Muscle layer of duodenum (tissue), 2 donors: Measurements from ENCODE around the gene TBC1D16.

Source experiments
- H3K27ac ChIP-seq: one replicate; pipeline ENCODE4 v1.7.0; 2013; ENCODE audit warnings: mild to moderate bottlenecking, low read length
- H3K27me3 ChIP-seq: one replicate; pipeline ENCODE4 v1.7.0; 2013; ENCODE audit warnings: low read depth, mild to moderate bottlenecking, control low read depth, low read length
- H3K36me3 ChIP-seq, 2 donors: one replicate each; pipeline ENCODE4 v1.7.0; 2013; ENCODE audit warnings: low read length in 2 of 2, control low read depth in 1 of 2, mild to moderate bottlenecking in 1 of 2; ENCODE audit not compliant: insufficient read depth in 2 of 2, control insufficient read depth in 1 of 2
- H3K4me1 ChIP-seq, 2 donors: one replicate each; pipeline ENCODE4 v1.7.0; 2013; ENCODE audit warnings: low read length in 2 of 2, mild to moderate bottlenecking in 2 of 2, control low read depth in 1 of 2, moderate library complexity in 1 of 2; ENCODE audit not compliant: insufficient read depth in 2 of 2, control insufficient read depth in 1 of 2
- H3K4me3 ChIP-seq, 2 donors: one replicate each; pipeline ENCODE4 v1.7.0; 2013; ENCODE audit warnings: low read length in 2 of 2, low read depth in 1 of 2, mild to moderate bottlenecking in 1 of 2
- H3K9me3 ChIP-seq, 2 donors: one replicate each; pipeline ENCODE4 v1.7.0; 2013; ENCODE audit warnings: low read length in 2 of 2, control low read depth in 1 of 2, mild to moderate bottlenecking in 1 of 2; ENCODE audit not compliant: control insufficient read depth in 1 of 2
- donor health status: healthy.

The TBC1D16 gene, protein sequence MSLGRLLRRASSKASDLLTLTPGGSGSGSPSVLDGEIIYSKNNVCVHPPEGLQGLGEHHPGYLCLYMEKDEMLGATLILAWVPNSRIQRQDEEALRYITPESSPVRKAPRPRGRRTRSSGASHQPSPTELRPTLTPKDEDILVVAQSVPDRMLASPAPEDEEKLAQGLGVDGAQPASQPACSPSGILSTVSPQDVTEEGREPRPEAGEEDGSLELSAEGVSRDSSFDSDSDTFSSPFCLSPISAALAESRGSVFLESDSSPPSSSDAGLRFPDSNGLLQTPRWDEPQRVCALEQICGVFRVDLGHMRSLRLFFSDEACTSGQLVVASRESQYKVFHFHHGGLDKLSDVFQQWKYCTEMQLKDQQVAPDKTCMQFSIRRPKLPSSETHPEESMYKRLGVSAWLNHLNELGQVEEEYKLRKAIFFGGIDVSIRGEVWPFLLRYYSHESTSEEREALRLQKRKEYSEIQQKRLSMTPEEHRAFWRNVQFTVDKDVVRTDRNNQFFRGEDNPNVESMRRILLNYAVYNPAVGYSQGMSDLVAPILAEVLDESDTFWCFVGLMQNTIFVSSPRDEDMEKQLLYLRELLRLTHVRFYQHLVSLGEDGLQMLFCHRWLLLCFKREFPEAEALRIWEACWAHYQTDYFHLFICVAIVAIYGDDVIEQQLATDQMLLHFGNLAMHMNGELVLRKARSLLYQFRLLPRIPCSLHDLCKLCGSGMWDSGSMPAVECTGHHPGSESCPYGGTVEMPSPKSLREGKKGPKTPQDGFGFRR

DNA sequence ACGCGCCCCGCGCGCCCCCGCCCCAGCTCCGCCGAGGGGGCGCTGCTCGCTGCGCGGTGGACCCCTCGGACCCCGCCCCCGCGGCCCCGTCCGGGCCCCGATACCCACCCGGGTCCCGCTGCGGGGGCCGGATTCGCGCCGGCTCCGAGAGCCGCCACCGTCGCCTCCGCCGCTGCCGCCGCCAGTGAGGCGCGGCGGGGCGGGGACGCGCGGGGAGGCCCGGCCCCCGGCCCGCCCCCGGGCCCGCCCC is at the start of gene TBC1D16:
Gene TBC1D16 (minus strand): TSS at position 186 of the 250 bp plus-strand sequence. CDS start 22,325 bp downstream, outside the sequence.
- Histone ChIP-seq H3K27me3 (no peaks in the 10 kb centered on the region), H3K9me3 (no peaks in the 10 kb centered on the region), H3K4me3 (peak within 1 kb of the TSS; percentile 69 to 91), H3K36me3 (peaks cover 0 to 10% of the 10 kb centered on the region in 2 donors), H3K27ac (peak within 1 kb of the TSS; percentile 51), H3K4me1 (peaks cover 0 to 3% of the 10 kb centered on the region in 2 donors)

DNA sequence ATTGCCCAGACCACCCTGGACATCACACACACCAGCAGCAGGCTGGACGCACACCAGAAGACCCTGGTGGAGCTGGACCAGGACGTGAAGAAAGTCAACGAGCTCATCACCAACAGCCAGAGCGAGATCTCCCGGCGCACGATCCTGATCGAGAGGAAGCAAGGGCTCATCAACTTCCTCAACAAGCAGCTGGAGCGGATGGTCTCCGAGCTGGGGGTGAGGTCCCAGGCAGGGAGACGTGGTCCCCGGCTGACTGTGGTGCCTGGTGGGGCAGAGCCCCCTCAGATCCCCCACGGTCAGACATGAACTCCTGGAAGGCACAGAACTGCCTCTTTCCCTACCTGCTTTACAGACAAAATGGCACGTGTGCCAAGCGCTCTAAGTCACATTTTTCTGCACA is 49.1 kb upstream of the TBC1D16 start:
- no peak overlapping the region for H3K4me3 ChIP-seq
- no peaks in the 10 kb centered on the region for H3K9me3 ChIP-seq
- no peak overlapping the region for H3K27ac ChIP-seq
- peaks cover 0 to 4% of the 10 kb centered on the region in 2 donors for H3K4me1 ChIP-seq
- H3K36me3 ChIP-seq = peaks cover 0 to 11% of the 10 kb centered on the region in 2 donors
- no peaks in the 10 kb centered on the region for H3K27me3 ChIP-seq

DNA sequence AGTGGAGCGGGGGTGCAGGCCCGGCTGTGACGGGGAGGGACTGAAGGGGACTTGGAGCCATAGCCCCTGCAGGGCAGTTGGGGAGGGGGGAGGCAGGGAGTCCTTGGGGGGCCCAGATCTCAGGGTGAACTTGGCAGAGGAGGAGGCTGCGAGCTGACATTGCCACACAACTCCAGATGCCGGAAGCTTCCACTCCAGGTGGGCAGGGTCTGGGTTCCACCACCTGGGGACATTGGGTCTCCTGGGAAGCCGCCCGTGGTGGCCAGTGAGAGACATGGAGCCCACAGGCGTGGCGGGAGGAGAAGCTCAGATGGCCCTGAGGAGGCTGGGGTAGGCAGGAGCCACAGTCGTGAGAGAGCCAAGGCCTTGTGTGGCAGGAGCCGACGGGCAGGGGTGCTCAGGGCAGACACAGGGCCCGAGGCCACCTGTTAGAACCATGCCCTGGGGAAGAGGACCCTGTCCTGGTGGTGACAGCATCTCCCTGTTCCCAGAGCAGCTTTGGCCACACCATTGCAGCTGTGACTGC is 47.5 kb upstream of the TBC1D16 start:
- Histone ChIP-seq H3K4me1 (peaks cover 0 to 4% of the 10 kb centered on the region in 2 donors), H3K9me3 (no peaks in the 10 kb centered on the region), H3K4me3 (no peak overlapping the region), H3K27me3 (no peaks in the 10 kb centered on the region), H3K27ac (no peak overlapping the region), H3K36me3 (peaks cover 0 to 6% of the 10 kb centered on the region in 2 donors)

DNA sequence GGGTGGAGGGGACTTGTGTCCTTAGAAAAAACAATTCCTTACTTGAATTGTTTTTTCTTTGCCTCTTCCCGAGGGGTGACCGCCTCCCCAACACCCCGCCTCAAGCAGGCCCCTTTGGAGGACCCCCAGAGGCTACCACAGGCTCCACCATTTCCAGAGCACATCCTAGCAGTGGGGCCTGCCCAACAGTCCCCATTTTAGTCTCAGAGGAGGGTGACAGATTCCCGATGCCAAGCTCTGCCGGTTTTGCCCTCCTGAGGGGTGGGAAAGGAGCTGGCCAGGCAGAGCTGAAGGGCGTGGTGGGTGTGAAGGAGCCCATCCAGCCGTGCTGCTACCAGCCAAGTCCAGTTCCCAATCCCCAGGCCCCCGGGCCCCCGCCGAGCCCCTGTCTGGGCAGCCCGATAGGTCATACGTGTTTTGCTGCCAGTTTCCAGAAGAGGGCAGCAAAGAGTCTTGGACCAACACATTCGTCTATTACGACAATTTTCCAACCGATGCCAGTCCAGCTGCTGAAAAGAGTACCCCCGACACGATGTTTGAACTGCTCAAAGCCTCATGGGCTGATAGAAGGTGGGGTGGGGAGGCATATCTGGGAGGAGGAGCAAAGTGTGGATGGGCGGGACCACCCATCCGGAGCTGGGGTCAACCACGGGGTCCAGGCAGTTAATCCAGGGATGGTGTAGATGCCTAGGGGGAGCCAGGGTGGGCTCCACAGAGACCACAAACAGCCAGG is 46.9 kb upstream of the TBC1D16 start:
- H3K4me1 ChIP-seq = peaks cover 0 to 4% of the 10 kb centered on the region in 2 donors
- H3K4me3 ChIP-seq = no peak overlapping the region
- H3K9me3 ChIP-seq = no peaks in the 10 kb centered on the region
- no peak overlapping the region for H3K27ac ChIP-seq
- H3K36me3 ChIP-seq = peaks cover 0 to 6% of the 10 kb centered on the region in 2 donors
- no peaks in the 10 kb centered on the region for H3K27me3 ChIP-seq

DNA sequence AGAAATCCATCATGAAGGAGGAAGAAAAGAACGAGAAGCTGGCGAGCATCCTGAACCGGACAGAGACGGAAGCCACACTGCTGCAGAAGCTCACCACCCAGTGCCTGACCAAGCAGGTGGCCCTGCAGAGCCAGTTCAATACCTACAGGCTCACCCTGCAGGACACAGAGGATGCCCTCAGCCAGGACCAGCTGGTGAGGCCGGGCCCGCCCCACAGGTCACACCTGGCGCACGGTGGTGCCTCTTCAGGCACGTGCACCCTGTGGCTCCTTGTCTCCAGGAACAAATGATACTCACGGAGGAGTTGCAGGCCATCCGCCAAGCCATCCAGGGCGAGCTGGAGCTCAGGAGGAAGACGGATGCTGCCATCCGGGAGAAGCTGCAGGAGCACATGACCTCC is 45.9 kb upstream of the TBC1D16 start:
- no peaks in the 10 kb centered on the region for H3K27me3 ChIP-seq
- H3K36me3 ChIP-seq = peaks cover 0 to 6% of the 10 kb centered on the region in 2 donors
- H3K9me3 ChIP-seq = no peaks in the 10 kb centered on the region
- H3K4me3 ChIP-seq = no peak overlapping the region
- no peak overlapping the region for H3K27ac ChIP-seq
- H3K4me1 ChIP-seq = peaks cover 0 to 4% of the 10 kb centered on the region in 2 donors

DNA sequence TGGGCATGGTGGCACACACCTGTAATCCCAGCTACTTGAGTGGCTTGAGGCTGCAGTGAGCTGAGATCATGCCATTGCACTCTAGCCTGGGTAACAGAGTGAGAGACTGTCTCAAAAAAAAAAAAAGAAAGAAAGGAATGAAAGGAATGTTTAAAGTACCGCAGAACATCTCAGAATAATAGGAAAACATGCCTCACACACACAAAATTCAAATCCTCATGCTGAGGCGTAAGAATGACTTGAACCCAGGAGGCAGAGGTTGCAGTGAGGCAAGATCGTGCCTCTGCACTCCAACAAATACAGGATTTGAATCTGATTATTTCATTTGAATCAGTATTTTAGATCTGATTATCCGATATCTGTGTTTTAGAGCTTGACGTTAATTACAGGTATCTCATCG is 44.4 kb upstream of the TBC1D16 start:
- Histone ChIP-seq H3K4me1 (peaks cover 0 to 4% of the 10 kb centered on the region in 2 donors), H3K27ac (no peak overlapping the region), H3K36me3 (peaks cover 0 to 6% of the 10 kb centered on the region in 2 donors), H3K4me3 (no peak overlapping the region), H3K9me3 (no peaks in the 10 kb centered on the region), H3K27me3 (no peaks in the 10 kb centered on the region)

DNA sequence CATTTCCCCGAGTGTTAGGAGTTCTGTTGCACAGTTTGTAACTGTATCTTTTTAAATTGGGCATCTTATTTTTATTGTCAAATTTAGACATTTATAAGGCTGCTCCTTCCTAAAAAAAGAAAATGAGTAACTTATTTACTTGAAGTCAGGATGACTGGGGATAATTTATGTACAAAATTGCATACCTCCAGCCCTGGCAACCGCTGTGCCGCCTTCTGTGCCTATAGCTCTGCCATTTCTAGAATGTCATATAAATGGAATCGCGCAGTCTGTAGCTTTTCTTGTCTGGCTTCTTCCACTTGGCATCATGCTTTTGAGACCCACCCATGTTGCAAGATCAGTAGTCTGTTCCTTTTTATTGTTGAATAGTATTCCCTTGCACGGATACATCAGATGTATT is 36.7 kb upstream of the TBC1D16 start:
- H3K4me1 ChIP-seq = peaks cover 7 to 17% of the 10 kb centered on the region in 2 donors
- H3K36me3 ChIP-seq = peaks cover 0 to 1% of the 10 kb centered on the region in 2 donors
- no peak overlapping the region for H3K4me3 ChIP-seq
- H3K27me3 ChIP-seq = no peaks in the 10 kb centered on the region
- H3K27ac ChIP-seq = no peak overlapping the region
- no peaks in the 10 kb centered on the region for H3K9me3 ChIP-seq

DNA sequence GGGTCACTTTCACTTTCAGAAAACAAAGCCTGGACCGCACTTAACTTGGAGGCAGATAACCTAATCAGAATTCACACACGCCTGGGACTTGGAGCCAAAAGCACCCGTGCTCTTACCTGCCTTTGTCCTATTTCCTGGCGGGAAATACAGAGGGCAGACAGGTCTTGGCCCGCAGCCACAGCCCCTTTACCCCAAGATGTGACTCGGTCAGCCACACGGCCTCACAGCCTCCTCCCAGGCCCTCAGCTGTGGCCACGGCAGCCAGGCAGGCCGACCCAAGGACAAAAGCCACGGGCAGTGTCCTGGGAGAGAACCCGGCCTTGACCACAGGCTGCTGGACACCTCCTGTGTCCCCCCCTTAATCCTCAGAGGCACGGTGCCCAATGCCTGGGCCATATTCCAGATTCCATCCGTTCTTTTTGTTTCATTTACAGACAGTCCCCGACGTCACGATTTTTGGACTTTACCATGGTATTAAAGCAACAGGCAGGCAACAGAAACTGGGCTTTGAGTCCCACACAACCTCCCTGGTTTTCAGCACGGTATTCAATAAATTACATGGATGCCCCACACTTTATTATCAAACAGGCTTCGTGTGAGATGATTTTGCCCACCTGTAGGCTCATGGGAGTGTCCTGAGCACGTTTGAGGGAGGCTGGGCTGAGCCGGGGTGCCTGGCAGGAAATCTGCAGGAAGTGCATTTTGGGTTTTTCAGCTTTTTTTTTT is 35.6 kb upstream of the TBC1D16 start:
- Histone ChIP-seq H3K27me3 (no peaks in the 10 kb centered on the region), H3K36me3 (peaks cover 0 to 8% of the 10 kb centered on the region in 2 donors), H3K27ac (peak overlapping the region; percentile 91), H3K4me1 (peaks cover 7 to 17% of the 10 kb centered on the region in 2 donors), H3K9me3 (no peaks in the 10 kb centered on the region), H3K4me3 (peak overlapping the region; percentile 46 to 65)

DNA sequence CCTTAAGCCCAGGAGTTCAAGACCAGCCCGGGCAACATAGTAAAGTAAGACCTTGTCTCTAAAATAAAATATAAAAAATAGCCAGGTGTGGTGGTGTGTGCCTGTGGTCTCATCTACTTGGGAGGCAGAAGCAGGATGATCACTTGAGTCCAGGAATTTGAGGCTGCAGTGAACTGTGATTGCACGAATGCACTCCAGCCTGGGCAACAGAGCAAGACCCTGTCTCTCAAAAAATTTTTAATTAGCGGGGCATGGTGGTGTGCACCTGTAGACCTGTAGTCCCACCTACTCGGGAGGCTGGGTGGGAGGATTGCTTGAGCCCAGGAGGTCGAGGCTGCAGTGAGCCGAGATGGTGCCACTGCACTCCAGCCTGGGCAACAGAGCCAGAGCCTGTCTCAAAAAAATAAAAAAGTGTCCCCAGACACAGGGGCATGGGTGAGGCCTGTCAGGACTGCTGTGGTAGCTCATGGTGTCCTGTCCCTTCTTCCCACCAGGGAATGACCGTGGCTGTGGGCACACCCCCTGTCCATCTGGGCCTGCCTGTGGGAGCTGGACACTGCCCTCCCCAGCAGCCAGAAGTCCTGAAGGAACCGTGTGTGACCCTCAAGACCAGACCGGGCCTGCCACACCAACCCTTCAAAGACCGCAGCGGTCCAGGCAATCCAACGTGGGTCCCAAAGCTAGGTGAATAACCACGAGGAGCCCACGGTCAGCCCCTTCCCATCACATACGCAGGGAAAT is 34.9 kb upstream of the TBC1D16 start:
- H3K4me1 ChIP-seq = peaks cover 7 to 17% of the 10 kb centered on the region in 2 donors
- H3K4me3 ChIP-seq = peak overlapping the region; percentile 46 to 65
- H3K36me3 ChIP-seq = peaks cover 0 to 8% of the 10 kb centered on the region in 2 donors
- H3K9me3 ChIP-seq = no peaks in the 10 kb centered on the region
- H3K27ac ChIP-seq = peak overlapping the region; percentile 91
- no peaks in the 10 kb centered on the region for H3K27me3 ChIP-seq
